ENCODE data around the gene EFNA5.

GRCh38 chr5:107426209-107426608, 244.5 kb downstream of the EFNA5 start:
- TF ChIP-seq CTCF (IDR thresholded peaks at IDR 0.05) (no peak), POLR2A (IDR thresholded peaks at IDR 0.05) (no peak)

Data from esophagus squamous epithelium (tissue), 4 donors.